Activated naive CD4-positive, alpha-beta T cell (primary cell): ENCODE measurements around the gene CIP2A.

Experiments used
- DNase-seq, 4 experiments: peaks; one replicate each; lab custom pipeline; 2025; lab: John Stamatoyannopoulos, UW

Gene CIP2A

GRCh38 chr3:108510496-108510895 lies 78.7 kb downstream of the CIP2A start, which contains the start of gene MYH15:
Gene MYH15 (minus strand): TSS chr3:108510596. CDS start chr3:108510530, 66 bp downstream.
- DNase-seq: no peak

- no peak for DNase-seq
These were observed 79.4 kb downstream of the CIP2A start for GRCh38 chr3:108509871-108510270.

- no peak for DNase-seq
These were observed 80.0 kb downstream of the CIP2A start for GRCh38 chr3:108509263-108509662.

- no peak for DNase-seq
These were observed 81.3 kb downstream of the CIP2A start for GRCh38 chr3:108507902-108508301.

- no peak for DNase-seq
These were observed 83.4 kb downstream of the CIP2A start for GRCh38 chr3:108505811-108506210.

- no peak for DNase-seq
These were observed 85.5 kb downstream of the CIP2A start for GRCh38 chr3:108503722-108504121.

- no peak for DNase-seq
These were observed 87.7 kb downstream of the CIP2A start for GRCh38 chr3:108501535-108501934.

- no peak for DNase-seq
These were observed 88.5 kb downstream of the CIP2A start for GRCh38 chr3:108500728-108501127.
